DOHH2 (cell line): ENCODE data around the gene FAM184A.

Experiments
- H3F3A ChIP-seq: fragments of 200-600 bp; sonication (generic), shearing (Covaris generic); 2 replicates; pipeline ENCODE4 v1.6.0; 2016; ENCODE audit warnings: antibody characterized with exemption, mild to moderate bottlenecking; ENCODE audit not compliant: control insufficient read depth, insufficient read depth
- H3K27ac ChIP-seq: fragments of 200-600 bp; sonication (generic); 2 replicates; pipeline ENCODE4 v1.5.1; 2014; ENCODE audit warnings: low read depth, mild to moderate bottlenecking, low read length, moderate library complexity
- H3K27me3 ChIP-seq: fragments of 200-600 bp; sonication (generic); 2 replicates; pipeline ENCODE4 v1.6.1; 2014; ENCODE audit warnings: mild to moderate bottlenecking, low read length, mixed read lengths; ENCODE audit not compliant: control insufficient read depth
- H3K36me3 ChIP-seq: fragments of 200-600 bp; sonication (generic); 2 replicates; pipeline ENCODE4 v1.6.1; 2014; ENCODE audit warnings: mild to moderate bottlenecking, low read length, moderate library complexity, mixed read lengths; ENCODE audit not compliant: control insufficient read depth
- H3K4me1 ChIP-seq: fragments of 200-600 bp; sonication (generic); 2 replicates; pipeline ENCODE4 v1.6.1; 2014; ENCODE audit warnings: mild to moderate bottlenecking, low read length, mixed read lengths; ENCODE audit not compliant: control insufficient read depth
- H3K4me2 ChIP-seq: fragments of 200-600 bp; sonication (generic); 2 replicates; pipeline ENCODE4 v1.6.0; 2014; ENCODE audit warnings: mild to moderate bottlenecking, low read length, moderate library complexity
- H3K4me3 ChIP-seq: fragments of 200-600 bp; sonication (generic); 2 replicates; pipeline ENCODE4 v1.5.1; 2014; ENCODE audit warnings: mild to moderate bottlenecking, low read length, mixed read lengths
- H3K79me2 ChIP-seq: fragments of 200-600 bp; sonication (generic); 2 replicates; pipeline ENCODE4 v1.6.1; 2014; ENCODE audit warnings: mild to moderate bottlenecking, low read length, mixed read lengths; ENCODE audit not compliant: control insufficient read depth
- H3K9me2 ChIP-seq: fragments of 200-600 bp; sonication (generic); replicated peaks from 2 replicates; pipeline ENCODE4 v1.6.1; 2014; ENCODE audit warnings: mild to moderate bottlenecking, low read length, mixed read lengths; ENCODE audit not compliant: control insufficient read depth
- H3K9me3 ChIP-seq: fragments of 200-600 bp; sonication (generic); 2 replicates; pipeline ENCODE4 v1.6.1; 2014; ENCODE audit warnings: antibody characterized with exemption, low read length, mixed read lengths; ENCODE audit not compliant: control insufficient read depth, insufficient read depth
- H4K20me1 ChIP-seq: fragments of 200-600 bp; sonication (generic); 2 replicates; pipeline ENCODE4 v1.6.0; 2014; ENCODE audit warnings: low read depth, mild to moderate bottlenecking, antibody characterized with exemption, low read length, moderate library complexity; ENCODE audit not compliant: control insufficient read depth, insufficient read depth
- EZH2phosphoT487 ChIP-seq: fragments of 200-600 bp; sonication (generic); IDR thresholded peaks from 2 replicates; pipeline ENCODE4 v1.6.1; 2017; ENCODE audit warnings: borderline replicate concordance, mild to moderate bottlenecking, antibody characterized with exemption, low read length, moderate library complexity, mixed read lengths
- TF ChIP-seq, protein P1 (sequence below): fragments of 200-600 bp; sonication (generic); IDR thresholded peaks from one replicate; pipeline ENCODE4 v1.5.1; 2014; ENCODE audit warnings: antibody characterized with exemption, mild to moderate bottlenecking, low read depth, low read length; ENCODE audit not compliant: poor library complexity, severe bottlenecking

FAM184A gene

GRCh38 chr6:119126140-119126539 lies 47.7 kb upstream of the FAM184A start:
- no peak overlapping the region for H3K27ac ChIP-seq
- no peaks in the 10 kb centered on the region for H4K20me1 ChIP-seq
- no peak overlapping the region for H3K4me2 ChIP-seq
- H3K79me2 ChIP-seq, result no peaks in the 10 kb centered on the region
- H3K27me3 ChIP-seq, result no peaks in the 10 kb centered on the region
- H3K36me3 ChIP-seq, result no peaks in the 10 kb centered on the region
- H3K9me2 ChIP-seq, result no peaks in the 10 kb centered on the region
- TF ChIP-seq, protein P1, sequence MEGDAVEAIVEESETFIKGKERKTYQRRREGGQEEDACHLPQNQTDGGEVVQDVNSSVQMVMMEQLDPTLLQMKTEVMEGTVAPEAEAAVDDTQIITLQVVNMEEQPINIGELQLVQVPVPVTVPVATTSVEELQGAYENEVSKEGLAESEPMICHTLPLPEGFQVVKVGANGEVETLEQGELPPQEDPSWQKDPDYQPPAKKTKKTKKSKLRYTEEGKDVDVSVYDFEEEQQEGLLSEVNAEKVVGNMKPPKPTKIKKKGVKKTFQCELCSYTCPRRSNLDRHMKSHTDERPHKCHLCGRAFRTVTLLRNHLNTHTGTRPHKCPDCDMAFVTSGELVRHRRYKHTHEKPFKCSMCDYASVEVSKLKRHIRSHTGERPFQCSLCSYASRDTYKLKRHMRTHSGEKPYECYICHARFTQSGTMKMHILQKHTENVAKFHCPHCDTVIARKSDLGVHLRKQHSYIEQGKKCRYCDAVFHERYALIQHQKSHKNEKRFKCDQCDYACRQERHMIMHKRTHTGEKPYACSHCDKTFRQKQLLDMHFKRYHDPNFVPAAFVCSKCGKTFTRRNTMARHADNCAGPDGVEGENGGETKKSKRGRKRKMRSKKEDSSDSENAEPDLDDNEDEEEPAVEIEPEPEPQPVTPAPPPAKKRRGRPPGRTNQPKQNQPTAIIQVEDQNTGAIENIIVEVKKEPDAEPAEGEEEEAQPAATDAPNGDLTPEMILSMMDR, result no peak
- TF ChIP-seq EZH2phosphoT487, result no peak
- no peaks in the 10 kb centered on the region for H3K9me3 ChIP-seq
- no peaks in the 10 kb centered on the region for H3K4me1 ChIP-seq
- no peak overlapping the region for H3K4me3 ChIP-seq
- no peaks in the 10 kb centered on the region for H3F3A ChIP-seq

DNA sequence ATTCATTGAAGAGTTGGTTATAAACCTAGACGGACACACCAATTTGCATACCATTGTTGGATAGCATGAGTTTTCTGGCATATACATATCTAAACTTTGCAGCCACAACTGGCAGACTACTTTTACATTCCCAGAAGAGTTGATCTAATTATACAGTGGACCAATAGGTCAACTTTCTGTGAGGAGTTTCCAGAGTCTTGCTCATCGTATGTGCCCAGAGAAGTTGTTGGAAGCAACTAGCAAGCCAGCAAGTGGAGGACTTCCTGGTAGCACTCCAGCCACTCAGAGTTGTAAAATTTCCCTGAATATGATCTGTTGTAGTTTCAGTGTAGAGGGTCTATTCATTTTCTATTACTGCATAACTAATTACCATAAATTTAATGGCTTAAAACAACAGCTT lies 47.1 kb upstream of the FAM184A start:
- Histone ChIP-seq H3F3A (no peaks in the 10 kb centered on the region), H3K27ac (no peak overlapping the region), H3K4me2 (no peak overlapping the region), H3K27me3 (no peaks in the 10 kb centered on the region), H3K4me1 (no peaks in the 10 kb centered on the region), H3K9me3 (no peaks in the 10 kb centered on the region), H4K20me1 (no peaks in the 10 kb centered on the region), H3K79me2 (no peaks in the 10 kb centered on the region), H3K4me3 (no peak overlapping the region), H3K9me2 (no peaks in the 10 kb centered on the region), H3K36me3 (no peaks in the 10 kb centered on the region)
- TF ChIP-seq EZH2phosphoT487, result no peak
- TF ChIP-seq, protein P1, result no peak

DNA sequence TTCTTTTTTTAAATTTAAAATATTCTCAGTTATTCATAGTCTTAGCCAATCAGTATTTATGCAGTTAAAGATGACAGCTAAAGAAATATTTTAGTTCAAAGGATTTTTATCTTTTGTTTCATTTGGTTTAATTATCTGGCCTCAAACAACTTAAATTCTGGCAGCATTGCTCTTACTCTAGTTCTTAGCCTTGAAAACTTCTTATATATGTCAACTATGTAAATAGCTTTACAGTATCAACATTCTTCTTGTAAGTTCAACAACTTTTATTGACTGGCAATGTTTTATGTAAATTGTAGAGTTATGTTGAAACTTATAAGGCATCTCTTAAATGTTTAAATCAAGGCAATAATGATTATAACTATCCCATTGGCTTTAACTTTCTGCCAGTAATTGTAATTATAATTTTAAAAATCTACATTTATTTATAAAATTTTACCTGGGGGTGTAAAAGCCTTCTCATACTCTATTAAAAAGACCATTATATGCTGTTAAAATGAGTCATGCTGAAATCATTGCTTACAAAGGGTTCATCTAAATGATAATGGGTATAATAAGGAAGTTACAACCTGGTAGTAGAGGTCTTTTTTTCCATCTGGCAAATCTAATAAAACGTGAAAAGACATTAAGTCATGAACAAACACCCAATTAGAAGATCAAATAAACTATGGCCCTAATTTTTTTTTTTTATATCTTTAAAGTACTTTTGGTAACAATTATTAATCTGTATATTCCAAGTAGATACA lies 45.8 kb upstream of the FAM184A start:
- Histone ChIP-seq H3K36me3 (no peaks in the 10 kb centered on the region), H3K4me3 (no peak overlapping the region), H3F3A (no peaks in the 10 kb centered on the region), H3K79me2 (no peaks in the 10 kb centered on the region), H4K20me1 (no peaks in the 10 kb centered on the region), H3K9me3 (no peaks in the 10 kb centered on the region), H3K4me1 (no peaks in the 10 kb centered on the region), H3K9me2 (no peaks in the 10 kb centered on the region), H3K4me2 (no peak overlapping the region), H3K27ac (no peak overlapping the region), H3K27me3 (no peaks in the 10 kb centered on the region)
- no peak for TF ChIP-seq EZH2phosphoT487
- TF ChIP-seq, protein P1, result no peak
